ENCODE data around the gene POLR3C. TPM values are rescaled to one million over a fixed set of nuclear protein-coding genes. Genes with fewer than 3 reads are reported as not detected.

POLR3C gene
- total and polyA plus RNA-seq, 2 of the 4 experiments (the other 2 are of a cell fraction) = 47.0 to 94.1 TPM

GRCh38 chr1:145868232-145868631, 44.2 kb downstream of the POLR3C start:
- H2AK5ac ChIP-seq (ENCODE audit: low read depth, low read length) = no peak overlapping the region
- H3K56ac ChIP-seq (ENCODE audit: extremely low read depth, insufficient read depth, low read length) = no peak overlapping the region
- H4K5ac ChIP-seq (ENCODE audit: low read depth, low read length) = no peak overlapping the region
- H2BK5ac ChIP-seq (ENCODE audit: low read depth, low read length, poor library complexity, severe bottlenecking) = no peak overlapping the region
- dilution Hi-C loops (cut with HindIII; ENCODE audit: low sequenced_read_pairs, unreplicated experiment) (no loop called here), in situ Hi-C loops (cut with MboI; ENCODE audit: low sequenced_read_pairs) (no loop called here), intact Hi-C loops (cut with micrococcal nuclease) (no loop called here)
- ATAC-seq (ENCODE audit: low read depth) (no peak), DNase-seq (no peak)
- no TSS peak for BruUV-seq (replicated peaks)
- H2BK120ac ChIP-seq (ENCODE audit: low read depth, low read length) = no peak overlapping the region
- H3K9me1 ChIP-seq (ENCODE audit: insufficient read depth, low read length) = no peaks in the 10 kb centered on the region
- 80% methylated on average over 1 of the region's 4 CpGs; no CpG with 5 or more reads in 1 of the 2 experiments for WGBS, 2 experiments (ENCODE audit: extremely low coverage in 2 of 2, insufficient read length in 1 of 2)
- no peaks in the 10 kb centered on the region for H3K27me3 ChIP-seq (ENCODE audit: control insufficient read depth, insufficient read depth, low read length)
- TF ChIP-seq CHD1 (IDR thresholded peaks at IDR 0.05; ENCODE audit: low read depth, low read length) = no peak
- no peak for TF ChIP-seq NFE2L2 (IDR thresholded peaks at IDR 0.05; ENCODE audit: low read depth, low read length)
- TF ChIP-seq MAFK (IDR thresholded peaks at IDR 0.05; ENCODE audit: low read depth, low read length) = no peak
- TF ChIP-seq USF2 (IDR thresholded peaks at IDR 0.05; ENCODE audit: low read depth, low read length) = no peak
- TF ChIP-seq CEBPB (IDR thresholded peaks at IDR 0.05; ENCODE audit: low read depth, low read length) = no peak
- no peak for TF ChIP-seq RCOR1 (IDR thresholded peaks at IDR 0.05; ENCODE audit: insufficient replicate concordance, low read length)
- no peak for TF ChIP-seq ELK1 (IDR thresholded peaks at IDR 0.05; ENCODE audit: borderline replicate concordance, low read depth, low read length)
- TF ChIP-seq CTCF (conservative IDR thresholded peaks at IDR 0.05; ENCODE audit: low read depth, low read length) = no peak
- H2BK15ac ChIP-seq (ENCODE audit: low read depth, low read length) = no peak overlapping the region
- H3K9me3 ChIP-seq (ENCODE audit: control insufficient read depth, insufficient read depth, low read length) = no peaks in the 10 kb centered on the region
- peaks cover 8% of the 10 kb centered on the region for H3K4me1 ChIP-seq (ENCODE audit: control insufficient read depth, insufficient read depth, low read length)
- H3K36me3 ChIP-seq (ENCODE audit: control insufficient read depth, insufficient read depth, low read length) = 0 out of 2 replicates have a peak, but pooled peaks cover 1% of the 10 kb centered on the region
- no peak overlapping the region for H3K4ac ChIP-seq (ENCODE audit: low read depth, low read length)
- no peak overlapping the region for H2BK20ac ChIP-seq (ENCODE audit: low read depth, low read length)
- H3K4me2 ChIP-seq (ENCODE audit: low read depth, low read length) = no peak overlapping the region
- H4K91ac ChIP-seq (ENCODE audit: insufficient read depth, low read depth, low read length) = no peak overlapping the region
- 0 out of 4 replicates have a peak, but pooled peaks cover 0 to 4% of the 10 kb centered on the region in 2 experiments for H3K79me1 ChIP-seq (ENCODE audit: low read depth in 1 of 2, low read length in 2 of 2)
- no peak overlapping the region for H3K18ac ChIP-seq (ENCODE audit: low read depth, low read length)
- H3K4me3 ChIP-seq (ENCODE audit: insufficient read depth, low read depth, low read length) = no peak overlapping the region
- no peak overlapping the region for H3K14ac ChIP-seq (replicated peaks; ENCODE audit: low read depth, low read length)
- H3K27ac ChIP-seq (ENCODE audit: insufficient read depth, low read length) = no peak overlapping the region
- no peak overlapping the region for H2AFZ ChIP-seq (replicated peaks; ENCODE audit: low read length, poor library complexity)
- H3K23ac ChIP-seq (ENCODE audit: low read depth, low read length) = no peak overlapping the region; the same call in 1 of the 2 replicates
- H4K8ac ChIP-seq (ENCODE audit: low read depth in 2 of 2, low read length in 2 of 2) = no peak overlapping the region
- ChIA-PET CTCF (interaction anchor here (0.6 to 0.8 kb wide), 2 partner anchors 10 to 183 kb away, joined by 3 to 5 read pairs; partner anchors contain the start of gene PIAS3), POLR2A (ENCODE audit: unreplicated experiment) (no interaction called here)
- H2AK9ac ChIP-seq (replicated peaks; ENCODE audit: low read depth, low read length, poor library complexity) = no peak overlapping the region
- H3K9ac ChIP-seq (ENCODE audit: low read depth, low read length) = no peak overlapping the region
- H4K20me1 ChIP-seq (ENCODE audit: insufficient read depth, low read length) = no peaks in the 10 kb centered on the region
